Neural cell (in vitro differentiated cells): ENCODE data around the gene GPR158. TPM values are rescaled to one million over a fixed set of nuclear protein-coding genes. Genes with fewer than 3 reads are reported as not detected.

ENCODE experiments used
- H2AFZ ChIP-seq: fragments of 200-600, 300-800 bp; sonication (generic), shearing (Covaris generic); 2 replicates; pipeline ENCODE4 v1.6.0; 2014; ENCODE audit warnings: low read depth, mild to moderate bottlenecking, antibody characterized with exemption, low read length, moderate library complexity
- H3F3A ChIP-seq: fragments of 200-600 bp; shearing (Covaris generic); 2 replicates; pipeline ENCODE4 v1.6.1; 2016; ENCODE audit warnings: mild to moderate bottlenecking, moderate library complexity, mixed read lengths, antibody characterized with exemption, low read length; ENCODE audit not compliant: insufficient read depth, poor library complexity, severe bottlenecking
- H3K27ac ChIP-seq: fragments of 200-600, 300-800 bp; sonication (generic), shearing (Covaris generic); 2 replicates; pipeline ENCODE4 v1.5.1; 2014; ENCODE audit warnings: mild to moderate bottlenecking, low read length, moderate library complexity
- H3K27me3 ChIP-seq: fragments of 300-800, 200-600 bp; sonication (generic), shearing (Covaris generic); 2 replicates; pipeline ENCODE4 v1.6.0; 2014; ENCODE audit warnings: mild to moderate bottlenecking, low read depth, low read length, moderate library complexity; ENCODE audit not compliant: insufficient read depth
- H3K36me3 ChIP-seq: fragments of 300-800, 200-600 bp; sonication (generic), shearing (Covaris generic); 2 replicates; pipeline ENCODE4 v1.5.1; 2014; ENCODE audit warnings: mild to moderate bottlenecking, antibody characterized with exemption, low read length, moderate library complexity; ENCODE audit not compliant: insufficient read depth
- H3K4me2 ChIP-seq: fragments of 300-800, 200-600 bp; sonication (generic), shearing (Covaris generic); 2 replicates; pipeline ENCODE4 v1.6.0; 2014; ENCODE audit warnings: mild to moderate bottlenecking, low read length
- H3K4me3 ChIP-seq: fragments of 300-800, 200-600 bp; sonication (generic), shearing (Covaris generic); 2 replicates; pipeline ENCODE4 v1.5.1; 2014; ENCODE audit warnings: mild to moderate bottlenecking, low read length, moderate library complexity
- H3K79me2 ChIP-seq: fragments of 200-600 bp; shearing (Covaris generic); replicated peaks from 2 replicates; pipeline ENCODE4 v1.6.0; 2014; ENCODE audit warnings: mild to moderate bottlenecking, low read length, moderate library complexity; ENCODE audit not compliant: insufficient read depth
- H3K9ac ChIP-seq: fragments of 300-800, 200-600 bp; sonication (generic), shearing (Covaris generic); 2 replicates; pipeline ENCODE4 v1.6.1; 2016; ENCODE audit warnings: mild to moderate bottlenecking, low read length, mixed read lengths
- H3K9me2 ChIP-seq: fragments of 200-600 bp; shearing (Covaris generic); 2 replicates; pipeline ENCODE4 v1.6.1; 2016; ENCODE audit warnings: mild to moderate bottlenecking, low read length, mixed read lengths; ENCODE audit not compliant: insufficient read depth
- H3K9me3 ChIP-seq: fragments of 200-600, 300-800 bp; sonication (generic), shearing (Covaris generic); 2 replicates; pipeline ENCODE4 v1.6.1; 2016; ENCODE audit warnings: mild to moderate bottlenecking, mixed run types, low read length, moderate library complexity, mixed read lengths
- H4K20me1 ChIP-seq: fragments of 200-600 bp; shearing (Covaris generic); 2 replicates; pipeline ENCODE4 v1.6.1; 2016; ENCODE audit warnings: mild to moderate bottlenecking, mixed run types; ENCODE audit not compliant: insufficient read depth
- EP300 ChIP-seq: fragments of 450-650 bp; conservative IDR thresholded peaks from 2 replicates; pipeline ENCODE4 v1.6.1; 2014; ENCODE audit warnings: antibody characterized with exemption, mild to moderate bottlenecking, moderate library complexity; ENCODE audit not compliant: poor library complexity, severe bottlenecking
- EZH2 ChIP-seq: fragments of 200-600, 300-800 bp; shearing (Covaris generic), sonication (generic); IDR thresholded peaks from 2 replicates; pipeline ENCODE4 v1.6.1; 2014; ENCODE audit warnings: antibody characterized with exemption, low read length, borderline replicate concordance, mild to moderate bottlenecking; ENCODE audit not compliant: insufficient read depth, poor library complexity, severe bottlenecking
- MXI1 ChIP-seq: fragments of 450-650 bp; conservative IDR thresholded peaks from 2 replicates; pipeline ENCODE4 v1.6.1; 2014; ENCODE audit warnings: antibody characterized with exemption, mild to moderate bottlenecking; ENCODE audit not compliant: poor library complexity, severe bottlenecking
- POLR2AphosphoS5 ChIP-seq: IDR thresholded peaks from 2 replicates; pipeline ENCODE4 v1.6.1; 2012
- RAD21 ChIP-seq: fragments of 450-650 bp; conservative IDR thresholded peaks from 2 replicates; pipeline ENCODE4 v1.6.1; 2014; ENCODE audit warnings: antibody characterized with exemption, mild to moderate bottlenecking, moderate library complexity
- SMC3 ChIP-seq: fragments of 450-650 bp; conservative IDR thresholded peaks from 2 replicates; pipeline ENCODE4 v1.6.1; 2014; ENCODE audit warnings: antibody characterized with exemption, mild to moderate bottlenecking, moderate library complexity; ENCODE audit not compliant: poor library complexity
- TAF1 ChIP-seq: IDR thresholded peaks from 2 replicates; pipeline ENCODE4 v1.6.1; 2012; ENCODE audit warnings: low read depth
- polyA plus RNA-seq: library from polyadenylated mRNA; depleted of rRNA; stranded (reverse); fragments of >200 nt; gene quantifications from 2 replicates; pipeline ENCODE4 v1.2.3, GENCODE V29; 2014
- TF ChIP-seq, protein P1 (sequence below): IDR thresholded peaks from 2 replicates; pipeline ENCODE4 v1.6.1; 2012; ENCODE audit warnings: borderline replicate concordance
- TF ChIP-seq, protein P2 (sequence below): fragments of 450-650 bp; IDR thresholded peaks from 2 replicates; pipeline ENCODE4 v1.5.1; 2014; ENCODE audit warnings: antibody characterized with exemption, mild to moderate bottlenecking, moderate library complexity; ENCODE audit not compliant: poor library complexity, severe bottlenecking

Gene GPR158
- polyA plus RNA-seq, 1 donor from 2014 or later, result 2.1 TPM

DNA sequence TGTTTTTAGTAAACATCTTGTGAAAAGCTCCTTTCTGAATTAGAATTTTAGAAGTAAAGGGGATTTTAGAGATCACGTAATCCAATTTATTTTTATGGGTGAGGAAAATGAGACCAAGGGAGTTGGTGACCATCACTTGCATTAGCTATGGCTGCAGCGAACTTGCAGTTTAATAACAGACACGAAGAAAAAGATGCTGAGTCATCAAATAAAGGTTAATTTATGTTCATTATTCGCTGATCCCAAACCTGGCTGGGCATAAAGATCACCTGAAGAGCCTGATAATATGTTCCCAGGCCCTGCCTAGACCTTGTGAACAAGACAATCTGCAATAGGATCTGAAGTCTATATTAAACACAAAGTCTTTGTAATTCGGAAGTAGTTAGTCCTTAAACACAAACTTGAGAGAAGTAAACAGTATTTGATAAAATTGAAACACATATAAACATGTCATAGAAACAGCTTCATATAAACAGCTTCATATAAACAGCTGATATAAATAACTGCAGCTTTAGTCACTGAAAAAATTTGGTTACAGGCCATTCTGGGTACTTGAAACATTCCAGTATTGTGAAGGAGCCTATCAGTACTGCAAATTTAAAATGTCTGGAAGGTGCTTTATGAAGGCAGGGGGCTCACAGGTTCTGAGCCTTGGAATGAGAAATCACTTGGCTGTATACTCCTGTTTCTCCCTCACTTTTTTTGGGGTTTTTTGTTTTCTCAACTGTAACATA lies 16.5 kb downstream of the GPR158 start:
- no peak overlapping the region for H3K9ac ChIP-seq
- no peak overlapping the region for H3K4me2 ChIP-seq
- no peak overlapping the region for H3K4me3 ChIP-seq
- H3K36me3 ChIP-seq, result no peaks in the 10 kb centered on the region
- no peaks in the 10 kb centered on the region for H3K27me3 ChIP-seq
- no peaks in the 10 kb centered on the region for H3K9me3 ChIP-seq
- TF ChIP-seq RAD21, result no peak
- no peak for TF ChIP-seq MXI1
- TF ChIP-seq POLR2AphosphoS5, result no peak
- no peak for TF ChIP-seq EZH2
- TF ChIP-seq EP300, result no peak
- TF ChIP-seq, protein P1, sequence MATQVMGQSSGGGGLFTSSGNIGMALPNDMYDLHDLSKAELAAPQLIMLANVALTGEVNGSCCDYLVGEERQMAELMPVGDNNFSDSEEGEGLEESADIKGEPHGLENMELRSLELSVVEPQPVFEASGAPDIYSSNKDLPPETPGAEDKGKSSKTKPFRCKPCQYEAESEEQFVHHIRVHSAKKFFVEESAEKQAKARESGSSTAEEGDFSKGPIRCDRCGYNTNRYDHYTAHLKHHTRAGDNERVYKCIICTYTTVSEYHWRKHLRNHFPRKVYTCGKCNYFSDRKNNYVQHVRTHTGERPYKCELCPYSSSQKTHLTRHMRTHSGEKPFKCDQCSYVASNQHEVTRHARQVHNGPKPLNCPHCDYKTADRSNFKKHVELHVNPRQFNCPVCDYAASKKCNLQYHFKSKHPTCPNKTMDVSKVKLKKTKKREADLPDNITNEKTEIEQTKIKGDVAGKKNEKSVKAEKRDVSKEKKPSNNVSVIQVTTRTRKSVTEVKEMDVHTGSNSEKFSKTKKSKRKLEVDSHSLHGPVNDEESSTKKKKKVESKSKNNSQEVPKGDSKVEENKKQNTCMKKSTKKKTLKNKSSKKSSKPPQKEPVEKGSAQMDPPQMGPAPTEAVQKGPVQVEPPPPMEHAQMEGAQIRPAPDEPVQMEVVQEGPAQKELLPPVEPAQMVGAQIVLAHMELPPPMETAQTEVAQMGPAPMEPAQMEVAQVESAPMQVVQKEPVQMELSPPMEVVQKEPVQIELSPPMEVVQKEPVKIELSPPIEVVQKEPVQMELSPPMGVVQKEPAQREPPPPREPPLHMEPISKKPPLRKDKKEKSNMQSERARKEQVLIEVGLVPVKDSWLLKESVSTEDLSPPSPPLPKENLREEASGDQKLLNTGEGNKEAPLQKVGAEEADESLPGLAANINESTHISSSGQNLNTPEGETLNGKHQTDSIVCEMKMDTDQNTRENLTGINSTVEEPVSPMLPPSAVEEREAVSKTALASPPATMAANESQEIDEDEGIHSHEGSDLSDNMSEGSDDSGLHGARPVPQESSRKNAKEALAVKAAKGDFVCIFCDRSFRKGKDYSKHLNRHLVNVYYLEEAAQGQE, result no peak
- TF ChIP-seq TAF1, result no peak
- TF ChIP-seq, protein P2, sequence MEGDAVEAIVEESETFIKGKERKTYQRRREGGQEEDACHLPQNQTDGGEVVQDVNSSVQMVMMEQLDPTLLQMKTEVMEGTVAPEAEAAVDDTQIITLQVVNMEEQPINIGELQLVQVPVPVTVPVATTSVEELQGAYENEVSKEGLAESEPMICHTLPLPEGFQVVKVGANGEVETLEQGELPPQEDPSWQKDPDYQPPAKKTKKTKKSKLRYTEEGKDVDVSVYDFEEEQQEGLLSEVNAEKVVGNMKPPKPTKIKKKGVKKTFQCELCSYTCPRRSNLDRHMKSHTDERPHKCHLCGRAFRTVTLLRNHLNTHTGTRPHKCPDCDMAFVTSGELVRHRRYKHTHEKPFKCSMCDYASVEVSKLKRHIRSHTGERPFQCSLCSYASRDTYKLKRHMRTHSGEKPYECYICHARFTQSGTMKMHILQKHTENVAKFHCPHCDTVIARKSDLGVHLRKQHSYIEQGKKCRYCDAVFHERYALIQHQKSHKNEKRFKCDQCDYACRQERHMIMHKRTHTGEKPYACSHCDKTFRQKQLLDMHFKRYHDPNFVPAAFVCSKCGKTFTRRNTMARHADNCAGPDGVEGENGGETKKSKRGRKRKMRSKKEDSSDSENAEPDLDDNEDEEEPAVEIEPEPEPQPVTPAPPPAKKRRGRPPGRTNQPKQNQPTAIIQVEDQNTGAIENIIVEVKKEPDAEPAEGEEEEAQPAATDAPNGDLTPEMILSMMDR, result no peak
- TF ChIP-seq SMC3, result no peak
- H3K27ac ChIP-seq, result no peak overlapping the region
- no peak overlapping the region for H2AFZ ChIP-seq
- no peaks in the 10 kb centered on the region for H4K20me1 ChIP-seq
- no peaks in the 10 kb centered on the region for H3K79me2 ChIP-seq
- H3K9me2 ChIP-seq, result no peaks in the 10 kb centered on the region
- H3F3A ChIP-seq, result no peaks in the 10 kb centered on the region

DNA sequence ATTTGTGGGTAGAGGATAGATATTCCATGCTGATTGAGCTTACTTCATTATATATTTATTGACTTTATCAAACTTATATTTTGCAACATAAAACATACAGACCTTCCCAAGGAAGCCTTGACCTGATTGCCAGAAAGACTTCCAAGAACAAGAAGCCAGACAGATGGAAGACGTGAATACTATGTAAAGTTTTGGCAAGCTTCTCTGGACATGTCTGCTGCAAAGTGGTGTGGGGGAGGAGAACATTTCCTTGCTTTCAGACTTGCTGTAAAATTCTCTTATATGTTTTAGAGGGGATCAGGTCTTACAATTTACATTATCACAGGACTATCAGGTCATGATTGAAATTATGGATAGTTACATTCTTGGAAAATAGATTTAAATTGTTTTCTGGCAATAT lies 23.4 kb downstream of the GPR158 start:
- Histone ChIP-seq H3K9me3 (no peaks in the 10 kb centered on the region), H4K20me1 (no peaks in the 10 kb centered on the region), H3K4me2 (no peak overlapping the region), H3K4me3 (no peak overlapping the region), H3K27ac (no peak overlapping the region), H3K9me2 (no peaks in the 10 kb centered on the region), H3K79me2 (no peaks in the 10 kb centered on the region), H2AFZ (no peak overlapping the region), H3F3A (no peaks in the 10 kb centered on the region), H3K9ac (no peak overlapping the region), H3K27me3 (no peaks in the 10 kb centered on the region), H3K36me3 (no peaks in the 10 kb centered on the region)
- TF ChIP-seq EP300 (no peak), RAD21 (no peak), TAF1 (no peak), MXI1 (no peak), EZH2 (no peak), POLR2AphosphoS5 (no peak), SMC3 (no peak)
- TF ChIP-seq, protein P2, result no peak
- TF ChIP-seq, protein P1, result no peak
